ENCODE measurements around the gene ME1.
"Not testable (repeated sequence)": the region's sequence is repeated elsewhere in the genome, so short reads cannot be mapped to it uniquely, and the experiment has no call there.

The ME1 gene

DNA sequence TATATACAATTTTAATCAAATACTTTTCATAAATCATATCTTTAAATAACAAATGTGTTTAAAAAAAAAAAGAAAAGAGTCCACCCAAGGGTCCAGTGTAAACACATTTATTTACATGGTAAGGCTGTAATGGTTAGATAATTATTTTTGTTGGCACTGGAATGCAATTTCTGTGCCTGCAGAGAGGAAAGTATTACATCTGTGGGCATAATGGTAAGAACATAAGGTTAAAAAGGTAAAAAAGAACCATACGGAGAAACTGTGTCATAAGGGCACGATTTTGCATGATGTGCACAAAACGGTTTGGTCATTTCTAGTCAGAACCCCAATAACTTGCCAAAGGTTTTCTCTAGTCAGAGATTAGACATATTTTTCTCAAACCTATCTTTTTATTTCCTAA is 183.4 kb downstream of the ME1 start:
- DNase-seq: no peak

DNA sequence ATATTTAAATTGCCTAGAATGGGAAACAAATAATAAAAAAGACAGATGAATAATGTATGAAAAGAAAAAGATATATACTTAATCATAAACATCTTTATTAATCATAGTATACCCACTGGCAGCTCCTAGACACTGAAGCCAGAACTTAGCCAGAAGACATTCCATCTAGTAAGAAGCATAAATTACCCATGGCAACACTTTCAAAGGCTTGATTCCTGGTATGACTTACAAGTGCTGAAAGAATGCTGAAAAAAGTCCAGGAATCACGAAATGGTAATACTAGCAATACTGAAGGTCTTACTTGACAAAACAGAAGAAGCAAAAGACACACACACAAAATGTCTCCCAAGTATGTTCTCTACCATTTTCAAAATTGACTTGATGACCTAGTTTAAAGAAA is 199.7 kb downstream of the ME1 start:
- DNase-seq: no peak

GRCh38 chr6:83226517-83226916 is 204.3 kb downstream of the ME1 start:
- DNase-seq: no peak

- DNase-seq: no peak
These were observed 208.9 kb downstream of the ME1 start for GRCh38 chr6:83221889-83222479.

- DNase-seq: no peak
These were observed 209.6 kb downstream of the ME1 start for GRCh38 chr6:83221276-83221675.

DNA sequence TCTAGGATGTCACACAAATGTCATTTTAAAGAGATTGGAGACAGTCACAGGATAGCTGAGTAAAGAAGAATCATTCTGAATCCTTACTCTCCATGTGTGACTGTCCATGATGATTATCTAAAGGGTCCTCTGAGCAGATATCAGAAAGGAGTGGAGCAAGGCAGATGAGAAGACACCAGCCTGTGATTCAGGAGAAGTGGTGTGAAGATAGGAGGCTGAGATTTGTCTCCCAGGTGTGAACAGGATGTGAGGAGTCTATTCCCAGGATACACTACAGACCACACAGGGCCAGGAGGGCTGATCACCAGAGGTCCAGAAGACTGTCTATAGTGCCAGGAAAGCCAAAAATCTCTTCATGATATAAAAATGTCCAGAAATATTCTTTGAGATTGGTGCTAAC is 210.7 kb downstream of the ME1 start:
- no peak for DNase-seq

- no peak for DNase-seq
These were observed 212.2 kb downstream of the ME1 start for GRCh38 chr6:83218646-83219045.

GRCh38 chr6:83216806-83217205 is 214.0 kb downstream of the ME1 start:
- no peak for DNase-seq

DNA sequence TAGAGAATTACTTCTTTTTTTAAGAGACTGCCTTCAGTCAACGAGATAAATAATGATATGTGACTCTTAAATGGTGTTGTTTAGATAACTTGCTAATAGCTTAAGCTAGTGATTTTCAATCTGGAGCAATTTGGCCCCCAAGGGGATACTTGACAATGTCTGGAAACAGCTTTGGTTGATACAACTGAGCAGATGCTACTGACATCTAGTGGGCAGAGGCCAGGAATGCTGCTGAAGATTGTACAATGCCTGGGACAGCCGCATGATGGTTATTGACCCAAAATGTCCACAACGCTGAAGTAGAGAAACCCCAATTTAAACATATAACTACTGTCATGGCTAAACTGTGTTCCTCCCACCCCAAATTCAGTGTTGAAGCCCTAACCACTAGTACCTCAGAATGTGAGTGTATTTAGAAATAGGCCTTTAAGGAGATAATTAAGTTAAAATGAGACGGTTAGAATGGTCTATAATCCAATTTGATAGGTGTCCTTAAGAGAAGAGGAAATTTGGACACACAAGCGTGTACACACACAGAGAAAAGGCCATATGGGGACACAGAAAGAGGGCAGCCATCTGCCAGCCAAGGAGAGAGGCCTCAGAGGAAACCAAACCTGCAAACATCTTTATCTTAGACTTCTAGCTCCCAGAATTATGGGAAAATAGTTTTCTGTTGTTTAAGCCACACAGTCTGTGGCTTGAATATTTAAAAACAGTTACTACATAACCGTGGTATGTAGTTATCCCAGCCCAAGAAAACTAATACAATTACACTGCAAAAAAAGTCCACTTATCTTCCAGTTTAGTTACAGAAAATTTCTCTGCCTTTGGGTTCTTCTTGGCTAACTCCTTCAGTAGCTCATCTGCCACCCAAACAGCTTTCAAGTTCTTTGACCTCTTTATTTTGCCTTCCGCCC is 215.5 kb downstream of the ME1 start:
- DNase-seq: peak; percentile 54

DNA sequence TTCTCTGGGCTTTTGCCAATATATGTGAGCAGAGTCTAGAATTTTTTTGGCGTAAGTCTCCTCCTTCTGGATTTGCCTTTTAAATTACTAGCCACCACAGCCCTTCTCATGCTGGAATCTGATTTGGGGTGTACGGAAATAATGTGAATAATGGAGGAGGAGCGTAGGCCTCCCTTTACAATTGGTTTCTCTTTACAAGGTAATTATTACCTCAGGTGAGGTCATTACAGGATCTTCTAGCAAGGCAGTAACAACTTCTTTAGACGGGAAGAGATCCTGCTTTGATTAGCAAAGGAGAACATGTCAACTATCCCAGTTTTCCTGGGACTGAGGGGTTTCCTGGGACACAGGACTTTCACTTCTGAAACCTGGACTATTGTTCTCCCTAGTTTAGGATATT is 228.8 kb downstream of the ME1 start:
- DNase-seq: no peak

DNA sequence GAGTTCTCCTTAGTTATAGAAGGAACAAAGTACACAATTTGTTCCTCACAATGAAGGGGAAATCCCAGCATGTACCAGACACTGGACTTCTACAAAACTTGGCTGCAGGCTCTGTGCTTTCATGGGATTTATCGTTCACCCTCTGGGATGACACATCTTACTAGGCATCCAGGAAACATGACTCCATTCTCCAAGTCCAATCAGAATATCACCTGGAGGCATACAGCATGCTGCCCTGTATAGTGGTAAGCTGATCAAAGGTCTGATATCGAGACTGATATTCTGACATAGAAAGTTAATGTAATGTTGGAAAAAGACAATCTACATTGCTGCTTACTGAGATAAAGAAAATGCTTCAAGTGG is 231.0 kb downstream of the ME1 start:
- no peak for DNase-seq

GRCh38 chr6:83199173-83199862 is 231.5 kb downstream of the ME1 start:
- DNase-seq: no peak

GRCh38 chr6:83198486-83199172 is 232.2 kb downstream of the ME1 start:
- no peak for DNase-seq

- DNase-seq: peak; percentile 11
These were observed 236.9 kb downstream of the ME1 start for GRCh38 chr6:83193747-83194566.

- peak; percentile 90 for DNase-seq
These were observed 237.7 kb downstream of the ME1 start, which contains the start of the genes PGM3 and RWDD2A for GRCh38 chr6:83192871-83193746. TSS of gene PGM3 (minus strand) at chr6:83193265. CDS start at chr6:83191012, 2,253 bp downstream. TSS of gene RWDD2A (plus strand) at chr6:83193357. CDS start at chr6:83194452, 1,095 bp downstream.

DNA sequence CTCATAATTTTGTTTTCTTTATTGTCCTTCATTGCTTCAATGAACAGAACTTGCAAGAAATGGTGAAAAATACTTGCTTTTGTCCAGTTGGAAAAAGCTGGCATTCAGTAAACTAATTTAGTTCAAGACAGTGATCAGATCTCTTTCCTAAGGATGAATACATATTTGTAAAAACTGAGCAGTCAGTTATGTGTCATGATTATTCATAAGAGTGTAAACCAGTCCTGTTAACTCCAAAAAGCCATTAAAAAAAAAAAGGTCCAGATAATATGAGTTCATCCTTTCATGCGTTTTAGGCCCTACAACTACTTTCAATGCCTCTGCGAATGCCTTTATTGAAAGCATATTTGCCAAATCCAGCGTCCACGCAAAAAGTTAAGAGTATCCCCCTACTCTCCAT is 238.4 kb downstream of the ME1 start:
- DNase-seq: no peak

- DNase-seq: not testable (repeated sequence)
These were observed 238.9 kb downstream of the ME1 start for GRCh38 chr6:83191974-83192373.

DNA sequence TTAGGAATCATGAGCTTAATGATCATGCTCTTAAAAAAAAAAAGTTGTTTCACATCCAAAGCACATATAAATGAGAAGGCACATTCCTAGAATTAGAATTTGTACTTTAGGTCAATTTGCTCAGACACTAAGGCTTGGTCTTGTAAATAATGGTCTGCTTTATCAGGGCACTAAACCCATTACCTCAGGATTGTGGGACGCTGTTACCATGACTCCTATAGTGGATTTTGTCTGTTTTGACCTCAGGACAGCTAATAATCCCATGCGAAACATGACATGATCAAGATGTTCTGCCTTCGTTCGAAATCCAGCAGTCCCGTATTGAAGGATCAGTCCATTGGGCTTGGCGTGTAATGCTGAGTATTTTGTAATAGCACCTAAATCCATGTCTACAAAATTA is 240.2 kb downstream of the ME1 start:
- no peak for DNase-seq

- DNase-seq: no peak
These were observed 242.3 kb downstream of the ME1 start for GRCh38 chr6:83188501-83188900.

DNA sequence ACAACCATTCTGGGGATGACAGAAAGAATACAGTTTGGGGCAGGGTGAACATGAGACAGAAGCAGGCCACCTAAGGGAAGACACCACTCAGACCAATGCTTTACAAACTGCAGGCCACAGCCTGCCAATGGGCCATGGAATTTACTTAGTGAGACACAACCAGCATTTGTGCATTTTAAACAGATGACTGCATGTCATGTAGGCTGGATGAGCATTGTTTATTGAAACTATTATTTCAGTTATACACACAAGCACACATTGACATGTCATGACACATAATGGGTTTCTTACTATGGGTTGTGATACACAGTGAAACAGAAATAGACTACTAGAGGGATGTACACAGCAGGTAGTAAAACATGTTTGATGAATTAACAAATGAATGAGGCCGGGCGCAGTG is 245.8 kb downstream of the ME1 start:
- DNase-seq: no peak

Measured in activated naive CD4-positive, alpha-beta T cell treated with Interleukin-2 at 50 U/mL for 16 hours (primary cell).